WTC11 (cell line): ENCODE data around the gene ZXDC. TPM values are rescaled to one million over a fixed set of nuclear protein-coding genes. Genes with fewer than 3 reads are reported as not detected.

Experiments used
- ATAC-seq: fragments of 200-7000 bp; cut with Tn5 transposase; 2 replicates; pipeline ENCODE4 v1.10.0; 2021; ENCODE audit warnings: mild to moderate bottlenecking, moderate library complexity
- CTCF ChIA-PET: fragments of 300-600 bp; sonication (Branson Sonifier 250); formaldehyde crosslinking; loops from one replicate; lab custom pipeline; 2021; ENCODE audit warnings: antibody characterized with exemption; lab: Charles Lee
- POLR2A ChIA-PET: fragments of 350-600 bp; sonication (Branson Sonifier 250); formaldehyde crosslinking; loops from one replicate; lab custom pipeline; 2021; ENCODE audit warnings: antibody characterized with exemption; lab: Charles Lee
- DNase-seq: peaks from one replicate; pipeline ENCODE4 v3.0.0; 2021; ENCODE audit warnings: low spot score
- H3K27ac Mint-ChIP-seq: 2 replicates; pipeline ENCODE4 v1.8.0; 2021; ENCODE audit warnings: mixed read lengths
- H3K27me3 Mint-ChIP-seq: 2 replicates; pipeline ENCODE4 v1.8.0; 2021; ENCODE audit warnings: low read depth, mild to moderate bottlenecking, moderate library complexity, mixed read lengths
- H3K36me3 Mint-ChIP-seq: 2 replicates; pipeline ENCODE4 v1.8.0; 2021; ENCODE audit warnings: mixed read lengths
- H3K4me1 Mint-ChIP-seq: 2 replicates; pipeline ENCODE4 v1.8.0; 2022; ENCODE audit warnings: mixed read lengths
- H3K4me3 Mint-ChIP-seq: 2 replicates; pipeline ENCODE4 v1.8.0; 2021; ENCODE audit warnings: mild to moderate bottlenecking, moderate library complexity, mixed read lengths
- H3K9me3 Mint-ChIP-seq: 2 replicates; pipeline ENCODE4 v1.8.0; 2021; ENCODE audit warnings: mixed read lengths
- AR ChIP-seq: fragments of 250-450 bp; sonication (Bioruptor Pico); IDR thresholded peaks from 2 replicates; pipeline ENCODE4 v1.9.0; 2021; ENCODE audit warnings: mild to moderate bottlenecking
- ATF6 ChIP-seq: sonication (generic); formaldehyde crosslinking; IDR thresholded peaks from 2 replicates; pipeline ENCODE4 v1.8.1; 2023; ENCODE audit warnings: mild to moderate bottlenecking, missing genetic modification reagents
- CBFB ChIP-seq: sonication (generic); formaldehyde crosslinking; IDR thresholded peaks from 2 replicates; pipeline ENCODE4 v1.8.1; 2022; ENCODE audit warnings: mild to moderate bottlenecking, low read depth, missing genetic modification reagents
- EMX1 ChIP-seq: fragments of 250-450 bp; sonication (Bioruptor Pico); IDR thresholded peaks from 2 replicates; pipeline ENCODE4 v1.8.0; 2021; ENCODE audit warnings: mild to moderate bottlenecking
- GTF2I ChIP-seq: fragments of 250-450 bp; sonication (Bioruptor Pico); conservative IDR thresholded peaks from 2 replicates; pipeline ENCODE4 v1.4.0; 2021; ENCODE audit warnings: mild to moderate bottlenecking
- IRF2 ChIP-seq: sonication (generic); formaldehyde crosslinking; IDR thresholded peaks from 2 replicates; pipeline ENCODE4 v1.8.0; 2022; ENCODE audit warnings: low read depth, missing genetic modification reagents, borderline replicate concordance
- JUN ChIP-seq: sonication (generic); formaldehyde crosslinking; IDR thresholded peaks from 2 replicates; pipeline ENCODE4 v1.8.0; 2023; ENCODE audit warnings: mild to moderate bottlenecking, missing genetic modification reagents
- KAT7 ChIP-seq: sonication (generic); formaldehyde crosslinking; IDR thresholded peaks from 2 replicates; pipeline ENCODE4 v1.8.1; 2023; ENCODE audit warnings: missing genetic modification reagents, mild to moderate bottlenecking, borderline replicate concordance
- MAX ChIP-seq: sonication (generic); formaldehyde crosslinking; IDR thresholded peaks from 2 replicates; pipeline ENCODE4 v1.8.0; 2022; ENCODE audit warnings: mild to moderate bottlenecking, missing genetic modification reagents
- MLX ChIP-seq: sonication (generic); formaldehyde crosslinking; IDR thresholded peaks from 2 replicates; pipeline ENCODE4 v1.8.1; 2023; ENCODE audit warnings: mild to moderate bottlenecking, missing genetic modification reagents, moderate library complexity
- NFE2L1 ChIP-seq: sonication (generic); formaldehyde crosslinking; IDR thresholded peaks from 2 replicates; pipeline ENCODE4 v1.8.1; 2023; ENCODE audit warnings: missing genetic modification reagents
- NR3C1 ChIP-seq: sonication (generic); formaldehyde crosslinking; conservative IDR thresholded peaks from 2 replicates; pipeline ENCODE4 v1.8.1; 2023; ENCODE audit warnings: low read depth, mild to moderate bottlenecking, missing genetic modification reagents
- PRDM15 ChIP-seq: sonication (generic); formaldehyde crosslinking; IDR thresholded peaks from 2 replicates; pipeline ENCODE4 v1.8.0; 2022; ENCODE audit warnings: missing genetic modification reagents
- SOX15 ChIP-seq: fragments of 250-450 bp; sonication (Bioruptor Pico); IDR thresholded peaks from 2 replicates; pipeline ENCODE4 v1.9.0; 2021; ENCODE audit warnings: mild to moderate bottlenecking
- STAT6 ChIP-seq: sonication (generic); formaldehyde crosslinking; conservative IDR thresholded peaks from 2 replicates; pipeline ENCODE4 v1.8.1; 2023; ENCODE audit warnings: mild to moderate bottlenecking, low read depth, missing genetic modification reagents, moderate library complexity
- USF2 ChIP-seq: sonication (generic); formaldehyde crosslinking; IDR thresholded peaks from 2 replicates; pipeline ENCODE4 v1.8.1; 2023; ENCODE audit warnings: mild to moderate bottlenecking, missing genetic modification reagents, moderate library complexity
- ZNF317 ChIP-seq: sonication (generic); formaldehyde crosslinking; IDR thresholded peaks from 2 replicates; pipeline ENCODE4 v1.8.1; 2023; ENCODE audit warnings: low read depth, mild to moderate bottlenecking, moderate library complexity, missing genetic modification reagents, borderline replicate concordance
- total RNA-seq: library from RNA; stranded (reverse); gene quantifications from 3 replicates; pipeline ENCODE4 v1.2.3, GENCODE V29; 2021

The ZXDC gene
- total RNA-seq, 1 experiment from 2014 or later, result 34.7 TPM

GRCh38 chr3:126449621-126450051, 26.1 kb downstream of the ZXDC start:
- Mint-ChIP-seq H3K27me3 (no peaks in the 10 kb centered on the region), H3K9me3 (no peaks in the 10 kb centered on the region), H3K4me1 (peaks cover 16% of the 10 kb centered on the region), H3K36me3 (peaks cover 25% of the 10 kb centered on the region), H3K4me3 (no peak overlapping the region), H3K27ac (peak overlapping the region; percentile 76)
- ChIA-PET CTCF (no interaction called here), POLR2A (no interaction called here)
- no peak for TF ChIP-seq NR3C1 (CRISPR knock-in tag)
- no peak for TF ChIP-seq MLX (CRISPR knock-in tag)
- TF ChIP-seq STAT6 (CRISPR knock-in tag), result no peak
- no peak for TF ChIP-seq AR (CRISPR knock-in tag)
- no peak for TF ChIP-seq ATF6 (CRISPR knock-in tag)
- no peak for TF ChIP-seq EMX1 (CRISPR knock-in tag)
- TF ChIP-seq SOX15 (CRISPR knock-in tag), result no peak
- no peak for TF ChIP-seq MAX (CRISPR knock-in tag)
- TF ChIP-seq USF2 (CRISPR knock-in tag), result no peak
- TF ChIP-seq JUN, result no peak
- TF ChIP-seq IRF2 (CRISPR knock-in tag), result no peak
- no peak for TF ChIP-seq NFE2L1 (CRISPR knock-in tag)
- TF ChIP-seq CBFB (CRISPR knock-in tag), result no peak
- no peak for TF ChIP-seq GTF2I (CRISPR knock-in tag)
- no peak for TF ChIP-seq KAT7 (CRISPR knock-in tag)
- ATAC-seq (no peak), DNase-seq (no peak)

- TF ChIP-seq STAT6 (CRISPR knock-in tag) (no peak), ZNF317 (CRISPR knock-in tag) (no peak), PRDM15 (CRISPR knock-in tag) (no peak)
- H3K4me3 Mint-ChIP-seq, result no peak overlapping the region
- H3K4me1 Mint-ChIP-seq, result peaks cover 16% of the 10 kb centered on the region
- no peak for DNase-seq
- ATAC-seq, result no peak
- ChIA-PET CTCF (no interaction called here), POLR2A (no interaction called here)
- H3K27ac Mint-ChIP-seq, result no peak overlapping the region
- no peaks in the 10 kb centered on the region for H3K27me3 Mint-ChIP-seq
- H3K36me3 Mint-ChIP-seq, result peaks cover 22% of the 10 kb centered on the region
- H3K9me3 Mint-ChIP-seq, result no peaks in the 10 kb centered on the region
Measured at GRCh38 chr3:126448893-126449180, 26.9 kb downstream of the ZXDC start.
